Right renal cortex interstitium (tissue), 3 donors: Measurements from ENCODE around the gene PITPNM3. TPM values are rescaled to one million over a fixed set of nuclear protein-coding genes. Genes with fewer than 3 reads are reported as not detected.

ENCODE experiments used
- DNase-seq, 3 donors: peaks; one replicate each; pipeline ENCODE4 v3.0.0-alpha.2; 2013; ENCODE audit warnings: low read depth in 3 of 3, low spot score in 2 of 3
- polyA plus RNA-seq, 3 donors: library from polyadenylated mRNA; unstranded; fragments of 120-200 nt; gene quantifications; one replicate each; pipeline ENCODE4 v1.2.1, GENCODE V29; 2013; ENCODE audit not compliant: insufficient read length in 3 of 3

Gene PITPNM3
- polyA plus RNA-seq, 3 donors = 7.4 to 8.9 (median 8.2) TPM

GRCh38 chr17:6452471-6453266, 103.7 kb downstream of the PITPNM3 start:
- DNase-seq = no peak

- no peak for DNase-seq
These were observed 105.2 kb downstream of the PITPNM3 start for GRCh38 chr17:6450926-6451832.

- DNase-seq = no peak
These were observed 107.0 kb downstream of the PITPNM3 start for GRCh38 chr17:6449307-6449706.

GRCh38 chr17:6448473-6448872, 107.9 kb downstream of the PITPNM3 start:
- no peak for DNase-seq

- no peak for DNase-seq
These were observed 109.7 kb downstream of the PITPNM3 start for GRCh38 chr17:6446516-6447100.

- DNase-seq = no peak
These were observed 111.6 kb downstream of the PITPNM3 start for GRCh38 chr17:6444571-6445335.

- DNase-seq = peak; percentile 81 to 89 (median 81)
These were observed 112.4 kb downstream of the PITPNM3 start, which contains the start of gene PIMREG for GRCh38 chr17:6443692-6444570. Gene PIMREG, plus strand, starts transcription at chr17:6444455. Its CDS starts 656 bp downstream, at chr17:6445111.

- DNase-seq = no peak
These were observed 113.6 kb downstream of the PITPNM3 start for GRCh38 chr17:6442775-6443174.

- DNase-seq = peak in 1 of 3 donors; percentile 32
These were observed 116.4 kb downstream of the PITPNM3 start for GRCh38 chr17:6439951-6440350.

- DNase-seq = no peak
These were observed 118.4 kb downstream of the PITPNM3 start for GRCh38 chr17:6437956-6438355.

GRCh38 chr17:6437466-6437865, 118.9 kb downstream of the PITPNM3 start:
- no peak for DNase-seq

GRCh38 chr17:6435968-6436367, 120.4 kb downstream of the PITPNM3 start:
- no peak for DNase-seq

GRCh38 chr17:6435051-6435450, 121.3 kb downstream of the PITPNM3 start, which contains the start of gene AIPL1:
Gene AIPL1, minus strand, starts transcription at chr17:6435121. Its CDS starts 17 bp downstream, at chr17:6435104.
- DNase-seq = no peak

GRCh38 chr17:6430769-6431168, 125.6 kb downstream of the PITPNM3 start:
- DNase-seq = no peak

- no peak for DNase-seq
These were observed 127.1 kb downstream of the PITPNM3 start for GRCh38 chr17:6429266-6429665.

- no peak for DNase-seq
These were observed 128.0 kb downstream of the PITPNM3 start for GRCh38 chr17:6428207-6428965.

GRCh38 chr17:6427279-6427781, 129.0 kb downstream of the PITPNM3 start:
- no peak for DNase-seq

- no peak for DNase-seq
These were observed 129.8 kb downstream of the PITPNM3 start for GRCh38 chr17:6426356-6427101.
